Panc1 (cell line): ENCODE measurements around the gene SELENBP1. TPM values are rescaled to one million over a fixed set of nuclear protein-coding genes. Genes with fewer than 3 reads are reported as not detected.

Experiments
- ATAC-seq: fragments of 200-7000 bp; cut with Tn5 transposase; 2 replicates; pipeline ENCODE4 v1.9.1; 2020; ENCODE audit warnings: mild to moderate bottlenecking, moderate library complexity
- BruUV-seq: library from RNA; stranded (reverse); fragments of 400-500 nt; replicated peaks from 2 replicates; lab custom pipeline; 2021; lab: Mats Ljungman, UMichigan
- CTCF ChIA-PET: fragments of 300-600 bp; sonication (Branson Sonifier 250); formaldehyde crosslinking; loops from one replicate; lab custom pipeline; 2022; ENCODE audit warnings: antibody characterized with exemption; lab: Charles Lee
- POLR2A ChIA-PET: fragments of 300-600 bp; sonication (Branson Sonifier 250); formaldehyde crosslinking; loops from one replicate; lab custom pipeline; 2022; ENCODE audit warnings: antibody characterized with exemption; lab: Charles Lee
- DNase-seq: peaks from one replicate; pipeline ENCODE4 v3.0.0-alpha.2; 2010; ENCODE audit warnings: low read depth, low spot score
- H3K27ac ChIP-seq: 2 replicates; pipeline ENCODE4 v1.5.1; 2011; ENCODE audit warnings: mild to moderate bottlenecking, low read length, inconsistent platforms
- H3K27me3 ChIP-seq: fragments of 200-500 bp; sonication (Bioruptor generic); 2 replicates; pipeline ENCODE4 v1.6.0; 2014; ENCODE audit warnings: low read length, inconsistent platforms; ENCODE audit not compliant: control insufficient read depth, insufficient read depth
- H3K36me3 ChIP-seq: fragments of 200-500 bp; sonication (Bioruptor generic); 2 replicates; pipeline ENCODE4 v1.5.1; 2014; ENCODE audit warnings: inconsistent platforms, mild to moderate bottlenecking, low read length, moderate library complexity; ENCODE audit not compliant: control insufficient read depth, insufficient read depth
- H3K4me1 ChIP-seq: 2 replicates; pipeline ENCODE4 v1.5.1; 2011; ENCODE audit warnings: inconsistent platforms, mild to moderate bottlenecking, low read length, moderate library complexity; ENCODE audit not compliant: control insufficient read depth, insufficient read depth
- H3K4me3 ChIP-seq, 2 experiments: 2 replicates each; pipeline ENCODE4 v1.5.1; 2011 to 2012; ENCODE audit warnings: low read depth in 2 of 2, low read length in 2 of 2, mild to moderate bottlenecking in 2 of 2, inconsistent platforms in 1 of 2, moderate library complexity in 1 of 2
- H3K9me3 ChIP-seq: fragments of 200-500 bp; sonication (Bioruptor generic); 2 replicates; pipeline ENCODE4 v1.5.1; 2014; ENCODE audit warnings: low read depth, mild to moderate bottlenecking, inconsistent platforms, low read length, moderate library complexity; ENCODE audit not compliant: control insufficient read depth, insufficient read depth
- CTCF ChIP-seq: fragments of 450-650 bp; IDR thresholded peaks from 2 replicates; pipeline ENCODE4 v1.5.1; 2017; ENCODE audit warnings: mild to moderate bottlenecking
- POLR2AphosphoS5 ChIP-seq: IDR thresholded peaks from 2 replicates; pipeline ENCODE4 v1.6.1; 2012; ENCODE audit warnings: mild to moderate bottlenecking, low read depth, low read length, moderate library complexity
- REST ChIP-seq, 2 experiments: IDR thresholded peaks; 2 replicates each; pipeline ENCODE4 v1.6.1; 2011 to 2012; ENCODE audit warnings: low read depth in 2 of 2, control low read depth in 1 of 2, low read length in 1 of 2, mild to moderate bottlenecking in 1 of 2, moderate library complexity in 1 of 2; ENCODE audit not compliant: insufficient read depth in 1 of 2
- SIN3A ChIP-seq: IDR thresholded peaks from 2 replicates; pipeline ENCODE4 v1.6.1; 2012; ENCODE audit warnings: low read depth, mild to moderate bottlenecking, low read length, moderate library complexity, borderline replicate concordance; ENCODE audit not compliant: insufficient read depth
- TCF7L2 ChIP-seq: IDR thresholded peaks from 2 replicates; pipeline ENCODE4 v1.6.1; 2011; ENCODE audit warnings: mild to moderate bottlenecking, low read depth, low read length, inconsistent platforms
- in situ Hi-C: cut with HindIII; loops from 2 replicates; pipeline ENCODE4 v1.10.0; 2016; ENCODE audit warnings: low sequenced_read_pairs, low pct_unique_long_range_greater_than_20kb
- intact Hi-C: fragments of 100-400 bp; cut with micrococcal nuclease; formaldehyde crosslinking; loops from one replicate; pipeline ENCODE4 v1.10.0; 2022; ENCODE audit not compliant: unreplicated experiment
- total RNA-seq: library from RNA; stranded (reverse); gene quantifications from one replicate; pipeline ENCODE4 v1.2.1, GENCODE V29; 2021; ENCODE audit not compliant: unreplicated experiment

The SELENBP1 gene
- total RNA-seq, 1 experiment from 2014 or later: 5.9 TPM

GRCh38 chr1:151405187-151405951 lies 32.9 kb upstream of the SELENBP1 start:
- BruUV-seq: no TSS peak
- TF ChIP-seq POLR2AphosphoS5: no peak
- TF ChIP-seq TCF7L2: no peak
- TF ChIP-seq CTCF: no peak
- TF ChIP-seq REST (IDR thresholded peaks at IDR 0.05; ENCODE audit: insufficient read depth in 1 of 2, low read depth in 2 of 2, low read length in 1 of 2): no peak
- no peak for TF ChIP-seq SIN3A
- in situ Hi-C loops: no loop called here
- Histone ChIP-seq H3K27ac (no peak overlapping the region), H3K27me3 (no peaks in the 10 kb centered on the region), H3K36me3 (peaks cover 40% of the 10 kb centered on the region), H3K9me3 (no peaks in the 10 kb centered on the region), H3K4me3 (no peak overlapping the region), H3K4me1 (peaks cover 14% of the 10 kb centered on the region)
- intact Hi-C loops: no loop called here
- CTCF ChIA-PET: no interaction called here
- DNase-seq (no peak), ATAC-seq (peak; percentile 8; the same call in 1 of the 2 replicates)
- POLR2A ChIA-PET: interaction anchor here (0.6 kb wide), 1 partner anchor 438 kb away, joined by 3 read pairs; no protein-coding TSS in a partner anchor

GRCh38 chr1:151403612-151404011 lies 31.1 kb upstream of the SELENBP1 start:
- no peak for ATAC-seq
- peaks cover 36% of the 10 kb centered on the region for H3K36me3 ChIP-seq
- CTCF ChIA-PET: no interaction called here

More at GRCh38 chr1:151403612-151404011, 31.1 kb upstream of the SELENBP1 start:
- in situ Hi-C loops (no loop called here), intact Hi-C loops (no loop called here)
- H3K4me1 ChIP-seq: peaks cover 16% of the 10 kb centered on the region
- no peak overlapping the region for H3K4me3 ChIP-seq
- DNase-seq: no peak
- H3K27me3 ChIP-seq: no peaks in the 10 kb centered on the region
- TF ChIP-seq TCF7L2 (no peak), POLR2AphosphoS5 (no peak; the same call in 1 of the 2 replicates), REST (IDR thresholded peaks at IDR 0.05; ENCODE audit: insufficient read depth in 1 of 2, low read depth in 2 of 2, low read length in 1 of 2) (no peak), CTCF (no peak), SIN3A (no peak)
- no peak overlapping the region for H3K27ac ChIP-seq
- BruUV-seq: TSS peak; percentile 68
- no peaks in the 10 kb centered on the region for H3K9me3 ChIP-seq
- POLR2A ChIA-PET: interaction anchor here (0.6 kb wide), 1 partner anchor 275 kb away, joined by 3 read pairs; no protein-coding TSS in a partner anchor
